Smooth muscle cell (in vitro differentiated cells): ENCODE measurements around the gene LEF1. TPM values are rescaled to one million over a fixed set of nuclear protein-coding genes. Genes with fewer than 3 reads are reported as not detected.
"Not testable (repeated sequence)": the region's sequence is repeated elsewhere in the genome, so short reads cannot be mapped to it uniquely, and the experiment has no call there.

Experiments used
- DNase-seq: peaks from one replicate; lab custom pipeline; 2025; ENCODE audit not compliant: unreplicated experiment; lab: John Stamatoyannopoulos, UW
- H2AFZ ChIP-seq: fragments of 200-600 bp; sonication (generic); 2 replicates; pipeline ENCODE4 v1.6.0; 2016; ENCODE audit warnings: antibody characterized with exemption, low read depth, mild to moderate bottlenecking
- H3F3A ChIP-seq: fragments of 200-600 bp; sonication (generic); 2 replicates; pipeline ENCODE4 v1.6.0; 2017; ENCODE audit warnings: antibody characterized with exemption, low read depth
- H3K27ac ChIP-seq: fragments of 200-600 bp; sonication (generic); 2 replicates; pipeline ENCODE4 v1.5.1; 2016; ENCODE audit warnings: low read depth, mild to moderate bottlenecking
- H3K27me3 ChIP-seq: fragments of 200-600 bp; sonication (generic); 2 replicates; pipeline ENCODE4 v1.6.1; 2016; ENCODE audit warnings: low read depth, mild to moderate bottlenecking
- H3K36me3 ChIP-seq: fragments of 200-600 bp; sonication (generic); 2 replicates; pipeline ENCODE4 v1.5.1; 2016; ENCODE audit warnings: low read depth
- H3K4me1 ChIP-seq: fragments of 200-600 bp; sonication (generic); 2 replicates; pipeline ENCODE4 v1.5.1; 2016; ENCODE audit warnings: low read depth
- H3K4me2 ChIP-seq: fragments of 200-600 bp; sonication (generic); 2 replicates; pipeline ENCODE4 v1.6.0; 2016; ENCODE audit warnings: mild to moderate bottlenecking
- H3K4me3 ChIP-seq: fragments of 200-600 bp; sonication (generic); 2 replicates; pipeline ENCODE4 v1.5.1; 2016; ENCODE audit warnings: mild to moderate bottlenecking
- H3K79me2 ChIP-seq: fragments of 200-600 bp; sonication (generic); 2 replicates; pipeline ENCODE4 v1.6.0; 2016; ENCODE audit warnings: low read depth, mild to moderate bottlenecking
- H3K9ac ChIP-seq: fragments of 200-600 bp; sonication (generic); 2 replicates; pipeline ENCODE4 v1.6.0; 2016; ENCODE audit warnings: low read depth
- H3K9me3 ChIP-seq: fragments of 200-600 bp; sonication (generic); replicated peaks from 2 replicates; pipeline ENCODE4 v1.5.1; 2016; ENCODE audit warnings: low read depth
- H4K20me1 ChIP-seq: fragments of 200-600 bp; sonication (generic); 2 replicates; pipeline ENCODE4 v1.6.0; 2016; ENCODE audit warnings: low read depth
- CTCF ChIP-seq: fragments of 200-600 bp; sonication (generic); IDR thresholded peaks from 2 replicates; pipeline ENCODE4 v1.5.1; 2017; ENCODE audit warnings: borderline replicate concordance, mild to moderate bottlenecking, antibody characterized with exemption; ENCODE audit not compliant: insufficient read depth, poor library complexity, severe bottlenecking
- WGBS: methylation state at CpG from one replicate; pipeline ENCODE4 v1.1.7; 2016; ENCODE audit warnings: low lambda C conversion rate; 5-methylcytosine and 5-hydroxymethylcytosine counted together
- polyA plus RNA-seq: library from polyadenylated mRNA; unstranded; fragments of >200 nt; fragmentation: Nextera tagmentation; extraction: Ambion mirVana; gene quantifications from 2 replicates; pipeline ENCODE4 v1.2.1, GENCODE V29; 2016
- total RNA-seq: library from RNA; depleted of rRNA; stranded (reverse); fragments of >200 nt; gene quantifications from 2 replicates; pipeline ENCODE4 v1.2.3, GENCODE V29; 2014

The LEF1 gene
- total and polyA plus RNA-seq, 2 experiments from 2014 or later = 87.3 to 96.2 TPM

GRCh38 chr4:108053251-108053711, 115.5 kb downstream of the LEF1 start:
- peaks cover 12% of the 10 kb centered on the region for H3F3A ChIP-seq
- TF ChIP-seq CTCF = no peak
- H2AFZ ChIP-seq = no peak overlapping the region
- WGBS = 0% methylated on average over 1 of the region's 1 CpG
- no peaks in the 10 kb centered on the region for H3K9me3 ChIP-seq
- H3K27ac ChIP-seq = peak overlapping the region; percentile 41
- no peak overlapping the region for H3K9ac ChIP-seq
- no peaks in the 10 kb centered on the region for H3K27me3 ChIP-seq
- peaks cover 8% of the 10 kb centered on the region for H3K4me1 ChIP-seq
- no peak for DNase-seq
- no peaks in the 10 kb centered on the region for H4K20me1 ChIP-seq
- H3K36me3 ChIP-seq = no peaks in the 10 kb centered on the region
- H3K4me3 ChIP-seq = no peak overlapping the region
- H3K79me2 ChIP-seq = no peaks in the 10 kb centered on the region
- peak overlapping the region; percentile 26 for H3K4me2 ChIP-seq

- no peak for DNase-seq
- H4K20me1 ChIP-seq = no peaks in the 10 kb centered on the region
- H2AFZ ChIP-seq = no peak overlapping the region
- TF ChIP-seq CTCF = no peak
- H3K27me3 ChIP-seq = no peaks in the 10 kb centered on the region
- H3F3A ChIP-seq = peaks cover 11% of the 10 kb centered on the region
- 24% methylated on average over 2 of the region's 2 CpGs for WGBS
- peak overlapping the region; percentile 26 for H3K4me2 ChIP-seq
- no peaks in the 10 kb centered on the region for H3K79me2 ChIP-seq
- H3K4me3 ChIP-seq = no peak overlapping the region
- no peaks in the 10 kb centered on the region for H3K9me3 ChIP-seq
- no peak overlapping the region for H3K9ac ChIP-seq
- peak overlapping the region; percentile 41 for H3K27ac ChIP-seq
- H3K36me3 ChIP-seq = no peaks in the 10 kb centered on the region
- H3K4me1 ChIP-seq = peaks cover 4% of the 10 kb centered on the region
These were observed 116.1 kb downstream of the LEF1 start for GRCh38 chr4:108052558-108053120.

- H3K4me2 ChIP-seq = peak overlapping the region; percentile 71
- H3K9ac ChIP-seq = no peak overlapping the region
- no peaks in the 10 kb centered on the region for H3K27me3 ChIP-seq
- no peak overlapping the region for H3K4me3 ChIP-seq
- H3K4me1 ChIP-seq = peaks cover 4% of the 10 kb centered on the region
- no peaks in the 10 kb centered on the region for H3K36me3 ChIP-seq
- no peaks in the 10 kb centered on the region for H3K79me2 ChIP-seq
- H3F3A ChIP-seq = peaks cover 13% of the 10 kb centered on the region
- peak; percentile 19 for DNase-seq
- WGBS = 9% methylated on average over 10 of the region's 10 CpGs
- no peaks in the 10 kb centered on the region for H4K20me1 ChIP-seq
- H2AFZ ChIP-seq = no peak overlapping the region
- H3K27ac ChIP-seq = peak overlapping the region; percentile 41
- H3K9me3 ChIP-seq = no peaks in the 10 kb centered on the region
- TF ChIP-seq CTCF = no peak
These were observed 117.4 kb downstream of the LEF1 start for GRCh38 chr4:108051343-108051742.

GRCh38 chr4:108050166-108051111, 118.3 kb downstream of the LEF1 start:
- WGBS = 84% methylated on average over 10 of the region's 10 CpGs
- not testable (repeated sequence) for H3K9me3 ChIP-seq, H3K36me3 ChIP-seq, DNase-seq, H2AFZ ChIP-seq, H3K4me3 ChIP-seq, H3K4me1 ChIP-seq, H3K79me2 ChIP-seq, H4K20me1 ChIP-seq, H3K27me3 ChIP-seq, H3K9ac ChIP-seq
- Histone ChIP-seq H3K4me2 (peak overlapping the region; percentile 71), H3F3A (peaks cover 11% of the 10 kb centered on the region), H3K27ac (peak overlapping the region; percentile 23)
